ENCODE data around the gene CNTN2. TPM values are rescaled to one million over a fixed set of nuclear protein-coding genes. Genes with fewer than 3 reads are reported as not detected.

CNTN2 gene
- total RNA-seq, 1 experiment from 2014 or later: not detected

GRCh38 chr1:205052690-205053089 is 9.7 kb downstream of the CNTN2 start:
- H4K20me1 ChIP-seq (ENCODE audit: insufficient read depth): no peaks in the 10 kb centered on the region
- H3K9me2 ChIP-seq (ENCODE audit: insufficient read depth): no peaks in the 10 kb centered on the region
- intact Hi-C loops (cut with micrococcal nuclease; ENCODE audit: unreplicated experiment): no loop called here
- H3K4me2 ChIP-seq: no peak overlapping the region
- POLR2A ChIA-PET (ENCODE audit: unreplicated experiment): no interaction called here
- H3K9me3 ChIP-seq (ENCODE audit: insufficient read depth, low read depth): no peaks in the 10 kb centered on the region
- H2AFZ ChIP-seq: no peak overlapping the region
- no peaks in the 10 kb centered on the region for H3K79me2 ChIP-seq (ENCODE audit: low read depth)
- H3K4me1 ChIP-seq (replicated peaks; ENCODE audit: insufficient read depth): no peaks in the 10 kb centered on the region
- H3K4me3 ChIP-seq: no peak overlapping the region
- TF ChIP-seq, protein P1, sequence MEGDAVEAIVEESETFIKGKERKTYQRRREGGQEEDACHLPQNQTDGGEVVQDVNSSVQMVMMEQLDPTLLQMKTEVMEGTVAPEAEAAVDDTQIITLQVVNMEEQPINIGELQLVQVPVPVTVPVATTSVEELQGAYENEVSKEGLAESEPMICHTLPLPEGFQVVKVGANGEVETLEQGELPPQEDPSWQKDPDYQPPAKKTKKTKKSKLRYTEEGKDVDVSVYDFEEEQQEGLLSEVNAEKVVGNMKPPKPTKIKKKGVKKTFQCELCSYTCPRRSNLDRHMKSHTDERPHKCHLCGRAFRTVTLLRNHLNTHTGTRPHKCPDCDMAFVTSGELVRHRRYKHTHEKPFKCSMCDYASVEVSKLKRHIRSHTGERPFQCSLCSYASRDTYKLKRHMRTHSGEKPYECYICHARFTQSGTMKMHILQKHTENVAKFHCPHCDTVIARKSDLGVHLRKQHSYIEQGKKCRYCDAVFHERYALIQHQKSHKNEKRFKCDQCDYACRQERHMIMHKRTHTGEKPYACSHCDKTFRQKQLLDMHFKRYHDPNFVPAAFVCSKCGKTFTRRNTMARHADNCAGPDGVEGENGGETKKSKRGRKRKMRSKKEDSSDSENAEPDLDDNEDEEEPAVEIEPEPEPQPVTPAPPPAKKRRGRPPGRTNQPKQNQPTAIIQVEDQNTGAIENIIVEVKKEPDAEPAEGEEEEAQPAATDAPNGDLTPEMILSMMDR (conservative IDR thresholded peaks at IDR 0.05): no peak
- peaks cover 97% of the 10 kb centered on the region for H3K27me3 ChIP-seq (ENCODE audit: insufficient read depth, low read depth)
- no peak for DNase-seq
- H3K36me3 ChIP-seq (ENCODE audit: low read depth): no peaks in the 10 kb centered on the region
- no peak overlapping the region for H3K27ac ChIP-seq
- CTCF ChIA-PET: interaction anchor here (1.0 kb wide), 1 partner anchor 9 kb away, joined by 3 read pairs; no protein-coding TSS in a partner anchor
- BruUV-seq (replicated peaks): no TSS peak
- no peaks in the 10 kb centered on the region for H3F3A ChIP-seq (ENCODE audit: insufficient read depth, low read depth)

- no peak for DNase-seq
- Histone ChIP-seq H3K79me2 (ENCODE audit: low read depth) (no peaks in the 10 kb centered on the region), H3F3A (ENCODE audit: insufficient read depth, low read depth) (no peaks in the 10 kb centered on the region), H3K27me3 (ENCODE audit: insufficient read depth, low read depth) (peaks cover 97% of the 10 kb centered on the region), H3K4me1 (replicated peaks; ENCODE audit: insufficient read depth) (no peaks in the 10 kb centered on the region), H3K9me2 (ENCODE audit: insufficient read depth) (no peaks in the 10 kb centered on the region), H3K4me3 (no peak overlapping the region), H4K20me1 (ENCODE audit: insufficient read depth) (no peaks in the 10 kb centered on the region), H2AFZ (no peak overlapping the region), H3K36me3 (ENCODE audit: low read depth) (no peaks in the 10 kb centered on the region), H3K9me3 (ENCODE audit: insufficient read depth, low read depth) (no peaks in the 10 kb centered on the region), H3K27ac (no peak overlapping the region), H3K4me2 (no peak overlapping the region)
- BruUV-seq (replicated peaks): no TSS peak
- CTCF ChIA-PET: interaction anchor here (1.0 kb wide), 1 partner anchor 8 kb away, joined by 3 read pairs; no protein-coding TSS in a partner anchor
- TF ChIP-seq EZH2 (IDR thresholded peaks at IDR 0.05; ENCODE audit: low read depth): no peak
- POLR2A ChIA-PET (ENCODE audit: unreplicated experiment): no interaction called here
- intact Hi-C loops (cut with micrococcal nuclease; ENCODE audit: unreplicated experiment): no loop called here
Observed at GRCh38 chr1:205053296-205053695, 10.3 kb downstream of the CNTN2 start.

DNA sequence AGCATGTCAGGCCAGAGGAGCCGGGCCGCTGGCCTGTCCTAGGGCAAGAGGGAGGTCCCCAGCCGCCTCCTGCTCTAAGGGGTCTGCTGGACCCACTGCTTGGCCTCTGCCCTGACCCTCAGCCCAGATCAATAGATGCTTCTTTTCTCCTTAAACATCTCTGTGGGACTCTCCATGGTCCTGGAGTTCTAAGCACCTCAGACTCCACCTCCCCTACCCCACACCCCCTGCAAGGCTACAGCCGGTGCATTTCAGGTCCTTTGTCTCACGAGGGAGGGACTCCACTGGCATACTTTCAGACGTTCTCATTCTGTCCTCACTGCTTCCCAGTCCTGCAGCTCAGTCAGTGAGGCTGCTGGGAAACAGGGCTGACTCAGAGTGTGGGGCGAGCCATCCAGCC is 11.0 kb downstream of the CNTN2 start:
- H3K9me2 ChIP-seq (ENCODE audit: insufficient read depth): no peaks in the 10 kb centered on the region
- H3K4me1 ChIP-seq (replicated peaks; ENCODE audit: insufficient read depth): no peaks in the 10 kb centered on the region
- BruUV-seq (replicated peaks): no TSS peak
- POLR2A ChIA-PET (ENCODE audit: unreplicated experiment): no interaction called here
- peaks cover 97% of the 10 kb centered on the region for H3K27me3 ChIP-seq (ENCODE audit: insufficient read depth, low read depth)
- no peak overlapping the region for H3K4me2 ChIP-seq
- intact Hi-C loops (cut with micrococcal nuclease; ENCODE audit: unreplicated experiment): no loop called here
- DNase-seq: no peak
- no peaks in the 10 kb centered on the region for H3K9me3 ChIP-seq (ENCODE audit: insufficient read depth, low read depth)
- H3K79me2 ChIP-seq (ENCODE audit: low read depth): no peaks in the 10 kb centered on the region
- CTCF ChIA-PET: no interaction called here
- no peaks in the 10 kb centered on the region for H3K36me3 ChIP-seq (ENCODE audit: low read depth)
- no peaks in the 10 kb centered on the region for H3F3A ChIP-seq (ENCODE audit: insufficient read depth, low read depth)
- H2AFZ ChIP-seq: no peak overlapping the region
- no peak overlapping the region for H3K4me3 ChIP-seq
- no peak for TF ChIP-seq EZH2 (IDR thresholded peaks at IDR 0.05; ENCODE audit: low read depth)
- TF ChIP-seq, protein P1 (conservative IDR thresholded peaks at IDR 0.05): no peak
- no peak overlapping the region for H3K27ac ChIP-seq
- no peaks in the 10 kb centered on the region for H4K20me1 ChIP-seq (ENCODE audit: insufficient read depth)

DNA sequence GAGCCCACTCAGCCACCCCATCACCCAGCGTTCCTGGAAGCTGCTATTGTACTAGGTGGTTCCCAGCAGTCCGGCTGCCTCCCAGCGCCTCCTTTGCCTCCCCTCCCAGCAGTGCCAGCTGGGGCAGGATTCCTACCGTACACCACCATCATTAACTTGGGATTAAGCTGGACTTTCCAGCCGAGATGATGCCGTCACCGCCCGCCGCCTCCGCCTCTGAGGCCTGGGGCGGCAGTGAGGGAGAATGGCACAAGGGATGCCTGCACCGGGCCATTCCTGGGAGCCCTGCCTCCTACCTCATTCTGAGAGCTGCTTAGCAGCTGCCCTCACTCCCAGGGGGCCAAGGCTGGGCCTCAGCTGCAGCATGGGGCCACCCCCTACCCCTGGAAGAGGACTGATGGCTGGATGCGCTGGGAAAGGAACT is 13.2 kb downstream of the CNTN2 start:
- H3K9me2 ChIP-seq (ENCODE audit: insufficient read depth): no peaks in the 10 kb centered on the region
- no peaks in the 10 kb centered on the region for H3K79me2 ChIP-seq (ENCODE audit: low read depth)
- BruUV-seq (replicated peaks): no TSS peak
- ChIA-PET CTCF (no interaction called here), POLR2A (ENCODE audit: unreplicated experiment) (interaction anchor here (0.7 kb wide), 1 partner anchor 88 kb away, joined by 4 read pairs; no protein-coding TSS in a partner anchor)
- intact Hi-C loops (cut with micrococcal nuclease; ENCODE audit: unreplicated experiment): no loop called here
- H3K4me1 ChIP-seq (replicated peaks; ENCODE audit: insufficient read depth): no peaks in the 10 kb centered on the region
- H3K27me3 ChIP-seq (ENCODE audit: insufficient read depth, low read depth): peaks cover 88% of the 10 kb centered on the region
- DNase-seq: no peak
- no peak overlapping the region for H3K4me2 ChIP-seq
- no peak overlapping the region for H3K27ac ChIP-seq
- TF ChIP-seq, protein P1 (conservative IDR thresholded peaks at IDR 0.05): no peak
- TF ChIP-seq EZH2 (IDR thresholded peaks at IDR 0.05; ENCODE audit: low read depth): no peak
- H3K4me3 ChIP-seq: no peak overlapping the region
- no peaks in the 10 kb centered on the region for H4K20me1 ChIP-seq (ENCODE audit: insufficient read depth)
- H2AFZ ChIP-seq: no peak overlapping the region
- H3F3A ChIP-seq (ENCODE audit: insufficient read depth, low read depth): no peaks in the 10 kb centered on the region
- no peaks in the 10 kb centered on the region for H3K9me3 ChIP-seq (ENCODE audit: insufficient read depth, low read depth)
- no peaks in the 10 kb centered on the region for H3K36me3 ChIP-seq (ENCODE audit: low read depth)

Measured in PC-9 (cell line).